GM21360 (cell line): ENCODE data around the gene NWD2.

Experiments used
- ATAC-seq: cut with Tn5 transposase; IDR thresholded peaks from one replicate; pipeline ENCODE4 v1.9.1; 2021; ENCODE audit warnings: mild to moderate bottlenecking, moderate library complexity; ENCODE audit not compliant: unreplicated experiment

The NWD2 gene

DNA sequence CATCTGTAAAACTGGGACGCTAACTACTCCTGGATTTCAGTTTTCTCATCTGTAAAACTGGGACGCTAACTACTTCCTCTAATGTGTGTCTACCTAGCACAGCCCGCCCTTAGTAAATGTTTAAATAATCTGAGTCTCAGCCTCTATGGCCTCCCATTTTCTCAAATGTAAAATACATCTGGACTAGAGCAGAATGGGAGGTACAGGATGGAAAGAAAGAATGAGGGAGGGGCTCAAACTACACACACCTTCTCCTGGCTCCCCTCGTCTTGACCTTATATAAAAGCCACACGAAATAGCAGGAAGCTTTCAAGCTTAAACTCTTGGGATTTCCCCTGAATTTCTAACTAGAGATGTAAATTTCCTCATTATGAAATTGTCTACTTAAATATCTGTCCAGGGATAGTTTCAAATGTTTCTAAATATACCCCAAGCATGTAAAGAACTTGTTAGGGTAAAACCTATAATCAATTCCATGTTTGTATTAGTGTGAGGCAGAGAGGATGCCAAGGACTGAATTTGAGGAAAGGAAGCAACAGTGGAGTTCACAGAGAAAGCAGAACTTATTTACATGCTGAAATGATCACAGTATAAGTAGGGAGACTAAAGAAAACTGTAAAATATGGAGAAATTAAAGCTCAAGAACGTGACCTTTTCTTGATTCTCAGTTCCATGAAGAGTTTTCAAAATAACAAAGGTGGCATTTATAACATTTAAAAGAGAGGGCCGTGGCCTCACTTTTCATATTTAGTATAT lies 220.0 kb downstream of the NWD2 start:
- ATAC-seq = no peak

DNA sequence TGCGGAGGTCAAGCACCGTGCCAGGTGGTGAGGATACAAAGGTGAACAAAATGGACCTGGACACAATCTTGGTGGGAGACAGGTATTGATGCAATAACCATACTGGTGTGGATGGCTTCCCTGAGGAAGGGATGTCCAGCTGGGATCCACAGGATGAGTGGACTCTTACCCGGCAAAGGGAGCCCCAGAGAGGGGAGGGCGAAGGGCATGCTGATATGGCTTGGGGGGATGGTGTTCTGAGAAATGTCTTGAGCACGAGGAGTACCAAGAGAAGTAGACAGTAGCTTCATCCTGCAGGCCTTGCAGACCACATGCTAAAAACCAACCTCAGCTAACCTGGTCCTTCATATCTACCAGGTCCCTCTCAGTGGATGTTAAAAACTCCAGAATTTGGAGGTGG lies 220.8 kb downstream of the NWD2 start:
- no peak for ATAC-seq

DNA sequence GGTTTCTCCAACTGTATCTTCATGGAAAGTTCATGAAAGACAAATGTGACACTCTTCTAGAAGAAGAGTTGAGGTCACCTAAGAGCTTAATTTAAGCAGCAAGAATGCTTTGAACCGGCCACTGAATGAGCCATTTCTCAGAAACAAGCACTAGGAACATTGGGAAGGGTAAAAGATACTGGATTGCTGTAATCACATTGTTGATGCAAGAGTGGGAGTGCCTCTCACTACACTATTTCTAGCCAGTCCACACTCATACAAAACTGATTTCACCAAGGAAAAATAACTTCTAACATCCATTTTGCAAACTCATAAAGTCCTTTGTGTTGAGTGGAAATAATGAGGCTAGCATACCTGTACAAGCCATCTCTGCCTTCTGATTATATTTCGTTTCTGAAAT lies 221.3 kb downstream of the NWD2 start:
- no peak for ATAC-seq

DNA sequence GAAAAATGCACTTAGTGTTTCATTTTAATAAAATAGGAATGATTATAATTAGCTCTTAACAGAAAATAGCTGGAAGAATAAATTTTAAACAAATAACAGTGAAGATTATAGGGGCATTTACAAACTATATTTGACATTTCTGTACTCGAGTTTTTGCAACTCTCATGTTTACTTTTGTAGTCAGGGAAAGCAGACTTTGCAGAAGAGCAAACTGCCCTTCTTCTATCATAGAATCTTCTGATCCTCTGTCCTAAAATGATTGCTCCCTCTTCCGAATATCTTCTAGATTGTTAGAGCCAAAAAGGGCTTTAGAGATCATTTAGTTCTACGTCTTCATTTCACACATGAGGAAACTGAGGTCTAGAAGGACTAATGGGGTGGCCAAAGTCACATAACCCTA lies 222.7 kb downstream of the NWD2 start:
- no peak for ATAC-seq

DNA sequence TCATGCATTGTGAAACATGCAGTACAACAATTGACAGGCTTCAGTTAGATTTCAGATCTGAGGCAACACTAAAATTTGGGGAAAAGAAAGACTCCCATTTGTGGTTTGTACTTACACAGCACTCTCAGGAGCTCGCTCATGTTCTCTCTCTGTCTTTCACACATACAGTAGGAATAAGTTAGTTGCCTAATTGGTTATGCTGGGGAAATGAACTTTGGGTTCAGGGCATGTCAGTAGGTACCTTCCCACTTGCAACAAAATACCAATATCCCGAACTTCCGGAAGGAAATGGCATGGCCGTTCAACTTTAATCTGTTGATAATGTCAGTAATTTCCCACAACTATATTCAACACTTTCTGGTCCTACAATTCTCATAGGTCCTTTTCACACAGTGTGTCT lies 223.3 kb downstream of the NWD2 start:
- ATAC-seq = no peak

DNA sequence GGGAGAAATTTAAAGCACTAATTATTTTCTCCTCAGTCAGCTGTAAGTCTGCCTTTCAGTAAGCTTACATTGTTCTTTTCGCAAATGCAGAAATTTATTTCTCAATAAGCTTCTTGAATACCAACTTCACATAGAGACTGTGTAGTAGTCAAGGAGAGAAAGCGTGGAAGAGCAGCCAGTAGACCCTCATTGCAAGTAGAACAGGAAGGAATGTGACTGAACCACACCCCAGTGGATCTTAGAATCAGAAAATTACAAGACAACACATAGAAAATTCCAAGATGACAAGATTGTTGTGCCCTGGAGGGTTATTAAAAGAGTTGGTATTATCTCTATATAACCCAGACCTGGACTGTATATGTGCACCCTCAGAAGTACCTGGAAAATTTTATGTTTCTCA lies 224.7 kb downstream of the NWD2 start:
- ATAC-seq = no peak

DNA sequence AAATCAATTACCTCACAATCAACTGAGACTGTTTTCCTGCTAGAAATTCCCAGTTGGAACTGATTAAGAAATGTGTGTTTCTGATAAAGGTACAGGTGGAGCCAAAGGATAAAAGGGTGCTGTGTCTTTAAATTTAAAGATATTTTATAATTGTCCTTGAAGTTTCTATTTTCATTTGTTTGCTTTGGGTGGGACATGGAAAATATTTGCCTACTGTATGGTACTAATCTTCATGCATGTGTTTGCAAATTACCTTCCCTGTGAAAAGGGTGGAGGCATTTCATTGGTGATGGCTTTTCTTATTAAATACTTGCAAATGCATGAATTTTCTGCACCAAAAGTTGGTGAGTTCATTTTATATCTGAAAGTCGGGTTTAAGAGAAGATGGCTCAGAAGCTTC lies 225.7 kb downstream of the NWD2 start:
- ATAC-seq = no peak

DNA sequence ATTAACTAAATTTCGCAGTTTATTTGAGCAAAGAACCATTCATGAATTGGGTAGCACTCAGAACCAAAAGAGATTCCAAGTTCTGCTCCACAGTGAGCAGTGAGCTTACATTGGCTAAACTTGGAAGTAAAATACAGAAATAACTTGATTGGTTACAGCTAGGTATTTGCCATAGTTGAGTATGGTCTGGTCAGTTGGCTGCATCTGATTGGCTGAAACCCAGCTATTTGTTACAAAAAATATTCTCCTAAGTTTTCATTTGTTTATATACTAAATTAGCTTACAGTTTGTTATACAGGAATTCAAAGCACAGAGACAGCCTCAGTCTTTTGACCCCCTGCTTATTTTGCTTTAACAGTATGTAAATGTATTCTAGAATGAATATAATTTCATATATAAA lies 226.6 kb downstream of the NWD2 start:
- no peak for ATAC-seq

DNA sequence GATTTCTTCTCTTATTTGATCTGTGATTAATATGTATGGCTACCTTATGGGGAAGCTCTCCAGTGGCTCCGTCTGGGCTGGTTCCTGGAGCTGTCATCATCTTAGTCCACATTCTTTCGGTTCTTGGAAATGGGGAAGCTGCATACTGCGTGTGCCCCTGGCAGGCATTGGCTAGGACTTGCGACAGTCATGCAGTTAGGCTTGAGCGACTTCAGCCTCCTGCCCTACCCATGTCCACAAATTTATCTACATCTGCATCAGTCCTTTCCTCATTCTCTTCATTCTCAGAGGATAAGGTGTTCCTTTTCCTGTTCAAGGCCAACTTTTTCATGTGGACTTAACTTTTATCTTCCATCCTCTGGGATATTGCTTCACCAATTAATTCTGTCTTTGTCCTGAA lies 227.4 kb downstream of the NWD2 start:
- ATAC-seq = no peak

DNA sequence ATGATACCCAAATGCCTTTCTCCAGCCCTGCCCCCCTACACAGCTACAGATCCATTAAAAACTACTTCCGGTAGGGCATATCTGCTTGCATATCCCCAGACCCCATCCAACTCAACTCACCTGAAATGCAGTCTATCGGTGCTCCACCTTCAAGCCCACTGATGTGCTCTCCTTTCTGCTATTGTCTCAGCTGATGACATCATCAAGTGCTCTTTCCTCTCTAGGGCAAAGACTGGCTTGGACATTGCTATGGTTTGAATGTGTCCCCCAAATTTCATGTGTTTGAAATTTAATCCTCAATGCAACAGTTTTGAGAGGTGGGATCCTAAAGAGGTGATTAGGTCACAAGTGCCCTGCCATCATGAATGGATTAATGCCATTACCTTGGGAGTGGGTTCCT lies 229.3 kb downstream of the NWD2 start:
- ATAC-seq = no peak

DNA sequence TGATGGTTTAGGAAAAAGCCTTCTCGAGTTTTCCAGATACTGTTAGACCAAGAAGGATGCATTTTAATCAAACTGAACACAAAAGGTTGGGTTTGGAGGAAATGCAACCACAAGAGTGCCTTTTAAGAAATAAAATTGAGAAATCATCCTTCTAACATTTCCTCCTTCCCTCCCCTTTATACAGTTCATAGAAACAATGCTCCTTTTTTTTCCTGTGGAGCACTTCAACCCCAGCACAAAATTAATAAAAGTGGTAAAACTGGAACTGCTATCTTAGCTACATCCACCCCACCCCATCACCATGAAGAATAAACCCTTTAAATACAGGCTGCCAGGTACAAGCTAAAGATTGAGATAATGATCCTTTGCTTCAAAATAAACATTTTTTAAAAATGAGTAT lies 230.5 kb downstream of the NWD2 start:
- no peak for ATAC-seq

DNA sequence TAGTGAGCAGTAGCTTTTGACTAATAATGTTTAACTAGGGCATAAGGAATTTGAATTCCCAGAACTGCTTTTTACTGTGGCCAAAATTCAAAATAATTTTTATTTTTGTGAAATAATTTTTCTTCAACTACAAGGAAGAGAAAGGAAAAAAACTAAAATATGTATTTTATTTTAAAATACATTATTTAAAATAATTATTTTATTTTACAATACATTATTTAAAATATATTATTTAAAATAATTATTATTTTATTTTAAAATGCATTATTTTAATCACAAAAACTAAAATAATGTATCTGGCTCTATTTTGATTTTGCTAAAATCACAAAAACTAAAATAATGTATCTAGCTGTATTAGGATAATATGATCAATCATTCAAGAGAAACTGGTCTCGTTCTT lies 231.2 kb downstream of the NWD2 start:
- no peak for ATAC-seq

DNA sequence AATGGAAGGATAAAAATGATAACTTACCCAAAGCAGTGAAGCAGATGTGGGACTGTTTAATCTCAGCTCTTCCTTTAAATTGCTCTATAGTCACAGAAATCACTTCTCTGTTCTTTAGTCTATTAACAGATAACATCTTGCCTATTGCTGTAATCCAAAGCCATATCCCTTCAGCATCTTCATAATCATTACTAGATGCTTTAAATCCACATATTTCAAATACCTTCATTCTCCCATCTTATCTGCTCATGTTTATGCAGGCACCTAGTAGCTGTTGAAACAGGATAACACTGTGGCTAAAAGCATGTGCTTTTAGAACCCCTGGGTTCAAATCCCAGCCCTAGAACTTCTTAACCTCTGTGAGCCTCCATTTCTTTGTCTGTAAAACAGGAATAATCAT lies 231.7 kb downstream of the NWD2 start:
- no peak for ATAC-seq

DNA sequence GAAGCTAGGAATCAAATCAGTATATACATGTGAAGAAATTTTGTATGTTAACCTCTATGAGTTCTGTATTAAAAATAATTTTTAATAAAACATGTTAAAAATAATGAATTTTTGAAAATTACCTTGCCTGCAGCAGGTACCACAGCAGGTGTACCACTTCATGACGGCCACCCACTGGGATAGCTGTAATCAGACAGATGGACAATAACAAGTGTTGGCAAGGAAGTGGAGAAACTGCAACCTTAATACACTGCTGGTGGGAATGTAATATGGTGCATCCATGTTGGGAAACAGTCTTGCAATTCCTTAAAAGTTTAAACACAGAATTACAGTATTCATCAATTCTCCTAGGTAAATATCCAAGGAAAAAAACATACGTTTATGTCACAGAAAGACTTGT lies 232.1 kb downstream of the NWD2 start:
- no peak for ATAC-seq

DNA sequence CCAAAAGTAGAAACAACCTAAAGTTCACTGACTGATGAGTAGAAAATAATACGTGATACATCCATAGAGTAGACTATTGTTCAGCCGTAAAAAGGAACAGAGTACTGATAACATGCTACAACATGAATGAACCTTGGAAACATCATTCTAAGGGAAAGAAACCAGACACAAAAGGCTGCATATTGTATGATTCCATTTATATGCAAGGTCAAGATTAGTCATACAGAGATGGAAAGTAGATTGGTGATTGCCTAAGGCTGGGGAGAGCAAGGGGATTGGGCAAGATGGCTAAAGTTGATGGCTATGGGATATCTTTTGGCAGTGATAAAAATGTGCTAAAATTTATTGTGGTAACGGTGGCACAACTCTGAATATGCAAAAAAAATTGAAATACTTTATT lies 232.6 kb downstream of the NWD2 start:
- ATAC-seq = no peak

DNA sequence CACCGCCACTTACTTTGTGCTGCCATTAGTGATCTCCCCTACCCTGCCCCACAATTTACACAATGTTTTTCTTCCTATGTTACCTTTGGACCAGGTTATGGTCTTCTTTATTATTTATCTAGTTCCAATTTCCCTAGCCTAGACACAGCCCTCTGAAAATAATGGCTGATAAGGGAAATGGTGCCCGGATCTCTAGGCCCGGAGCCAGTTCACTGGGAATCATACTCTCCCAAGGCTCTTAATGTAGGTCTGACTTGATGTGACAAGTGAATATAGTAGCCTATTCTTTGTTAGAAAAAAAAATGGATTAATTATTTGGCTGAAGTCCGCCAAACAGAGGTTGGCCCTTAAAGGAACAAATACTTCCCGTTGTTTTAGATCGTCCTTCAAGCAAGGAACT lies 233.6 kb downstream of the NWD2 start:
- no peak for ATAC-seq

DNA sequence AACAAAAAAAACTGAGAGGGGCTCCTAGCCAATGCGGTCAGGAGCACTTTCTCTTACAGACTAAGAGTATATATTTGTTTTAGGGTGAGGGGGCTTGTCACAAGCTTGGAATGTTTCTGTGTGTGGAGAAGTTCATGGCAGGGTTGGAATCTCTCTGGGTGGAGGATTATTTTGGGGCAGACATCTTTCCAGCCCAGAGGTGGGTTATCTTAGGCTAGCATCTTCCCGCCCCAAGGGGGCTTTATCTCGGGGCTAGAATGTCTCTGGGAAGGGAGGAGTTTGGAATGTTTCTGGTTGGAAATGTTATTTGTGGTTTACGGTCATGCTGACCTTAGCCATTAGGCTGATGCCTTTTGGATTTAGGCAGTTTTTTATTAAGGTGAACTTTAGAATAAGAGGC lies 236.0 kb downstream of the NWD2 start:
- no peak for ATAC-seq

DNA sequence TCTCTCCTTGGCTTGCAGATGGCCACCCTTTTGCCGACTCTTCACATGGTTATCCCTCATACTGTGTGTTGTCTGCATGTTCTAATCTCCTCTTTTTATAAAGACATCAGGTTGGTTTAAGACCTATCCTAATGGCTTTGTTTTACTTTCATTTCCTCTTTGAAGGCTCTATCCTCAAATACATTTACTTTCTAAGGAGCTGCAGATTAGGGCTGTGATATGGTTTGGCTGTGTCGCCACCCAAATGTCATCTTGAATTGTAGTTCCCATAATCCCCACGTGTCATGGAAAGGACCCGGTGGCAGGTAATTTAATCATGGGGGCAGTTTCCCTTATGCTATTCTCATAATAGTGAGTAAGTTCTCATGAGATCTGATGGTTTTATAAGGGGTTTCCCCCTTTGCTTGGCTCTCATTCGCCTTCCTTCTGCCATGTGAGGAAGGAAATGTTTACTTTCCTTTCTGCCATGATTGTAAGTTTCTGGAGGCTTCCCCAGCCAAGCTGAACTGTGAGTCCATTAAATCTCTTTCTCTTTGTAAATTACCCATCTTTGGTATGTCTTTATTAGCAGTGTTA lies 237.1 kb downstream of the NWD2 start:
- no peak for ATAC-seq

DNA sequence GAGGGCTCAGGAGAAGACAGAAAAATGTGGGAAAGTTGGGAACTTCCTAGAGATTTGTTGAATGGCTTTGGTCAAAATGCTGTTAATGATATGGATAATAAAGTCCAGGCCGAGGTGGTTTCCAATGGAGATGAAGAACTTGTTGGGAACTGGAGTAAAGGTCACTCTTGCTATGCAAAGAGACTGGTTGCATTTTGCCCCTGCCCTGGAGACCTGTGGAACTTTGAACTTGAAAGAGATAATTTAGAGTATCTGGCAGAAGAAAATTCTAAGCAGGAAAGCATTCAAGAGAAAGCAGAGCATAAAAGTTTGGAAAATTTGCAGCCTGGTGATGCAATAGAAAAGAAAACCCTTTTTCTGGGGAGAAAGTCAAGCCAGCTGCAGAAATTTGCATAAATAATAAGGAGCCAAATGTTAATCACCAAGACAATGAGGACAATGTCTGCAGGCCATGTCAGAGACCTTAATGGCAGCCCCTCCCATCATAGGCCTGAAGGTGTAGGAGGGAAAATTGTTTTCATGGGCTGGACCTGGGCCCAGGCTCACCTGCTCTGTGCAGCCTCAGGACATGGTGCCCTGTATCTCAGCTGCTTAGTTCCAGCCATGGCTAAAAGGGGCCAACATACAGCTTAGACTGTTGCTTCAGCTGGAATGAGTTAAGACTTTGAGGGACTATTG lies 237.8 kb downstream of the NWD2 start:
- ATAC-seq = no peak

DNA sequence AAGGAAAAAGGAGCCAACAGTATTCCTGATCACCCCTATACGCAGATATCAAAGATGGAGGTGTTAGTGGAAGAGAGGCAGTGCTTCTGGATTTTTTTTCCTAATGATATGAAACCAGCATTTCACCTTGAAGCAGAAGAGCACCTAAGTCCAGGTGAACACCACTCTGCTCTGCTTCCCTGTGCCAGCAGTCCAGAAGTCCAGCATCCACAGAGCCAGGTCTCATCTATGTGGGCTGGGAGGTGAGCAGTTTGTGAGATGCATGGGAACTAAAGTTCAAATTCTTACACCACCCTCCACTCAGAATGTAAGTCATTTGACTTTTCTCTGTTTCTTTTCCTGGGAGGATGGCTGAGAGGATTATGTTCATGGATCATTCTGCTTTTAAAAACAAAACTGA lies 239.1 kb downstream of the NWD2 start:
- ATAC-seq = no peak

DNA sequence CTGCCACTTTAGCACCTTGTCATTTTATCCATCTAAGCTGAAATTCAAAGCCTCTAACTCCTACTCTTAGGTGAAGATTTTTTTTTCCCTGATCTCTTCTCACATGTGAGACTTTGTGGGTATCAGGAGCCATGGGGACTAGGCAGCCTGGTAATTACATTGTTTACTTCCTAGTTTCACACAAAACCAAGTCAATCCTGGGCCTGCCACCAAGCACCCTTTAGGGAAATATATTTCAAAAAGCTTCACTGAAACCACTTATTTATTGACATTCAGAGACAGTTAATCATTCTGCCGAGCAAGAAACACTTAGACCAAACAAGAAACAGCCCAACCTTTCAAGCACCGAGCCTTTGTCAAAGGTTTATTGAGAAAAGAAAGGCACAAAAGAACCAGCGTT lies 241.6 kb downstream of the NWD2 start:
- ATAC-seq = no peak

DNA sequence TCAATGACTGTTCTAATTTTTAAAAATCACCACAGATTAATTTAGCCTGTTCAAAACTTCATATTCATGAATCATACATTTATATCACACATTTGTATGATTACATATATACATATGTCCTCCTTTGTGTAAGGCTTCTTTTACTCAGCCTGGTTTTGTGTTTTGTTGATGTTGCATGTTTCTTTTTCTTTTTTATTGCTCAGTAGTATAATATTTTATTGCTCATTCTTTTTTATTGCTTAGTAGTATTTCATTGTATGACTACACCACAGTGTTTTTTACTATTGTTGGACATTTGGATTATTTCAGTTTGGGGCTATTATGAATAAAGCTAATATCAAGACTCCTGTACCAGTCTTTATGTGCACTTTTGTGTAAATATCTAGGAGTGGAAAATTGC lies 243.1 kb downstream of the NWD2 start:
- no peak for ATAC-seq

DNA sequence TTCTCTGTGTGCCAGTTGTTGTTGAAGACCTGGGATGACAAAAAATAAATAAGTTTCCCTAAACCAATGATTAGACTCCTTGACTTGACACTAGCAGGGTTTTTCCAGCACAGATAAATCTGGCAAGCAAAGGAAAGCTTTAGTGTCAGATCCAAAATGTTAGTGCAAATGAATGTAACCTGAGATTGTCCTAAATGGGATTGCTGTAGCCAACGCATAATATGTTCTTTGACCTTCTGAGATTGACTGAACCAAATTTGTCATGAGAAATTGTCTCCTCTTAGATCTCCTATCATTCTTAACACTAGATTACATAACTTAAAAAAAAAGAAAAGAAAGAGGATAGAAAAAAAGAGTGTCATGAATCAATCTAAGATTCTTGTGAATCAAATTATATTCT lies 245.2 kb downstream of the NWD2 start:
- ATAC-seq = no peak
